Vagina (tissue), 2 donors: ENCODE results near the gene CARHSP1.
A peak's percentile ranks its signal among the peaks of the same experiment; 100 is the strongest.

Experiments used
- CTCF ChIP-seq, 3 experiments: fragments of 450-650 bp in 2 of 3; fragments of 200-600 bp in 1 of 3; sonication (generic) in 1 of 3; IDR thresholded peaks; one replicate each; pipeline ENCODE4 v1.5.1; 2017 to 2019; ENCODE audit warnings: antibody characterized with exemption in 3 of 3, mild to moderate bottlenecking in 2 of 3, moderate library complexity in 2 of 3
- POLR2A ChIP-seq, 2 donors: fragments of 450-650 bp; IDR thresholded peaks; one replicate each; pipeline ENCODE4 v1.6.1; 2017; ENCODE audit warnings: antibody characterized with exemption in 2 of 2, mild to moderate bottlenecking in 2 of 2, moderate library complexity in 2 of 2
- POLR2AphosphoS5 ChIP-seq, 2 donors: sonication (generic); formaldehyde crosslinking; IDR thresholded peaks; one replicate each; pipeline ENCODE4 v1.9.0; 2017; ENCODE audit warnings: antibody characterized with exemption in 2 of 2, mild to moderate bottlenecking in 2 of 2, low read depth in 1 of 2; ENCODE audit not compliant: insufficient read depth in 1 of 2

- peak; percentile 41 to 95 for TF ChIP-seq POLR2AphosphoS5 (IDR thresholded peaks at IDR 0.05; ENCODE audit: insufficient read depth in 1 of 2, low read depth in 1 of 2)
- TF ChIP-seq CTCF (IDR thresholded peaks at IDR 0.05), result no peak
- peak in 1 of 2 donors; percentile 81 for TF ChIP-seq POLR2A (IDR thresholded peaks at IDR 0.05)
Measured at GRCh38 chr16:8868416-8869211, at the start of gene CARHSP1.
